ENCODE results near the gene ITK.

The ITK gene

GRCh38 chr5:157295247-157295646 lies 114.6 kb downstream of the ITK start:
- in situ Hi-C loops (cut with MboI; ENCODE audit: low sequenced_read_pairs), result no loop called here

GRCh38 chr5:157300564-157300963 lies 119.9 kb downstream of the ITK start:
- in situ Hi-C loops (cut with MboI; ENCODE audit: low sequenced_read_pairs), result no loop called here

- in situ Hi-C loops (cut with MboI; ENCODE audit: low sequenced_read_pairs), result no loop called here
These were observed 120.4 kb downstream of the ITK start for GRCh38 chr5:157301066-157301465.

- in situ Hi-C loops (cut with MboI; ENCODE audit: low sequenced_read_pairs), result no loop called here
These were observed 122.4 kb downstream of the ITK start for GRCh38 chr5:157303023-157303422.

GRCh38 chr5:157303667-157304327 lies 123.2 kb downstream of the ITK start:
- in situ Hi-C loops (cut with MboI; ENCODE audit: low sequenced_read_pairs), result no loop called here

Measured in HL-60/S4 treated with retinoic acid at 250 ng/mL for 4 days and 3 days (cell line).